Measurements from ENCODE around the gene XPC.

The XPC gene

GRCh38 chr3:14142567-14143270 lies 35.7 kb downstream of the XPC start:
- H3K9ac ChIP-seq (ENCODE audit: low read length): no peak overlapping the region

GRCh38 chr3:14141602-14142341 lies 36.6 kb downstream of the XPC start:
- Histone ChIP-seq H3K36me3 (ENCODE audit: control insufficient read depth, insufficient read depth, low read length) (peaks cover 10% of the 10 kb centered on the region), H3K4me3 (ENCODE audit: low read length) (no peak overlapping the region), H3K4me1 (ENCODE audit: control insufficient read depth, insufficient read depth, low read length) (peaks cover 26% of the 10 kb centered on the region), H3K9me3 (ENCODE audit: control insufficient read depth, low read length) (no peaks in the 10 kb centered on the region), H3K9ac (ENCODE audit: low read length) (no peak overlapping the region), H3K27me3 (ENCODE audit: control insufficient read depth, insufficient read depth, low read length) (no peaks in the 10 kb centered on the region)

More at GRCh38 chr3:14142567-14143270, 35.7 kb downstream of the XPC start:
- H3K36me3 ChIP-seq (ENCODE audit: control insufficient read depth, insufficient read depth, low read length): peaks cover 10% of the 10 kb centered on the region
- no peak overlapping the region for H3K4me3 ChIP-seq (ENCODE audit: low read length)
- H3K9me3 ChIP-seq (ENCODE audit: control insufficient read depth, low read length): no peaks in the 10 kb centered on the region
- H3K4me1 ChIP-seq (ENCODE audit: control insufficient read depth, insufficient read depth, low read length): peaks cover 17% of the 10 kb centered on the region
- no peaks in the 10 kb centered on the region for H3K27me3 ChIP-seq (ENCODE audit: control insufficient read depth, insufficient read depth, low read length)

GRCh38 chr3:14141144-14141543 lies 37.3 kb downstream of the XPC start:
- no peak overlapping the region for H3K9ac ChIP-seq (ENCODE audit: low read length)
- H3K4me1 ChIP-seq (ENCODE audit: control insufficient read depth, insufficient read depth, low read length): peaks cover 29% of the 10 kb centered on the region
- peaks cover 10% of the 10 kb centered on the region for H3K36me3 ChIP-seq (ENCODE audit: control insufficient read depth, insufficient read depth, low read length)
- H3K9me3 ChIP-seq (ENCODE audit: control insufficient read depth, low read length): no peaks in the 10 kb centered on the region
- no peak overlapping the region for H3K4me3 ChIP-seq (ENCODE audit: low read length)
- no peaks in the 10 kb centered on the region for H3K27me3 ChIP-seq (ENCODE audit: control insufficient read depth, insufficient read depth, low read length)

- H3K36me3 ChIP-seq (ENCODE audit: control insufficient read depth, insufficient read depth, low read length): peaks cover 10% of the 10 kb centered on the region
- peaks cover 29% of the 10 kb centered on the region for H3K4me1 ChIP-seq (ENCODE audit: control insufficient read depth, insufficient read depth, low read length)
- H3K27me3 ChIP-seq (ENCODE audit: control insufficient read depth, insufficient read depth, low read length): no peaks in the 10 kb centered on the region
Observed at GRCh38 chr3:14140668-14141067, 37.7 kb downstream of the XPC start.

GRCh38 chr3:14139771-14140170 lies 38.6 kb downstream of the XPC start:
- Histone ChIP-seq H3K27me3 (ENCODE audit: control insufficient read depth, insufficient read depth, low read length) (no peaks in the 10 kb centered on the region), H3K4me3 (ENCODE audit: low read length) (no peak overlapping the region), H3K4me1 (ENCODE audit: control insufficient read depth, insufficient read depth, low read length) (peaks cover 22% of the 10 kb centered on the region), H3K9me3 (ENCODE audit: control insufficient read depth, low read length) (no peaks in the 10 kb centered on the region), H3K36me3 (ENCODE audit: control insufficient read depth, insufficient read depth, low read length) (peaks cover 10% of the 10 kb centered on the region), H3K9ac (ENCODE audit: low read length) (no peak overlapping the region)

More at GRCh38 chr3:14140668-14141067, 37.7 kb downstream of the XPC start:
- no peaks in the 10 kb centered on the region for H3K9me3 ChIP-seq (ENCODE audit: control insufficient read depth, low read length)
- no peak overlapping the region for H3K4me3 ChIP-seq (ENCODE audit: low read length)
- H3K9ac ChIP-seq (ENCODE audit: low read length): no peak overlapping the region

GRCh38 chr3:14138878-14139655 lies 39.3 kb downstream of the XPC start:
- Histone ChIP-seq H3K9me3 (ENCODE audit: control insufficient read depth, low read length) (no peaks in the 10 kb centered on the region), H3K36me3 (ENCODE audit: control insufficient read depth, insufficient read depth, low read length) (peaks cover 13% of the 10 kb centered on the region), H3K4me1 (ENCODE audit: control insufficient read depth, insufficient read depth, low read length) (peaks cover 16% of the 10 kb centered on the region), H3K9ac (ENCODE audit: low read length) (no peak overlapping the region), H3K27me3 (ENCODE audit: control insufficient read depth, insufficient read depth, low read length) (no peaks in the 10 kb centered on the region), H3K4me3 (ENCODE audit: low read length) (no peak overlapping the region)

- H3K9ac ChIP-seq (ENCODE audit: low read length): no peak overlapping the region
- no peaks in the 10 kb centered on the region for H3K9me3 ChIP-seq (ENCODE audit: control insufficient read depth, low read length)
- H3K4me1 ChIP-seq (ENCODE audit: control insufficient read depth, insufficient read depth, low read length): peaks cover 14% of the 10 kb centered on the region
- H3K36me3 ChIP-seq (ENCODE audit: control insufficient read depth, insufficient read depth, low read length): peaks cover 17% of the 10 kb centered on the region
- H3K27me3 ChIP-seq (ENCODE audit: control insufficient read depth, insufficient read depth, low read length): no peaks in the 10 kb centered on the region
- no peak overlapping the region for H3K4me3 ChIP-seq (ENCODE audit: low read length)
Observed at GRCh38 chr3:14138109-14138877, 40.1 kb downstream of the XPC start.

GRCh38 chr3:14137445-14137844 lies 41.0 kb downstream of the XPC start:
- H3K36me3 ChIP-seq (ENCODE audit: control insufficient read depth, insufficient read depth, low read length): peaks cover 17% of the 10 kb centered on the region

GRCh38 chr3:14137004-14137403 lies 41.4 kb downstream of the XPC start:
- Histone ChIP-seq H3K27me3 (ENCODE audit: control insufficient read depth, insufficient read depth, low read length) (no peaks in the 10 kb centered on the region), H3K9ac (ENCODE audit: low read length) (no peak overlapping the region), H3K4me1 (ENCODE audit: control insufficient read depth, insufficient read depth, low read length) (peaks cover 21% of the 10 kb centered on the region), H3K9me3 (ENCODE audit: control insufficient read depth, low read length) (no peaks in the 10 kb centered on the region), H3K4me3 (ENCODE audit: low read length) (no peak overlapping the region), H3K36me3 (ENCODE audit: control insufficient read depth, insufficient read depth, low read length) (peaks cover 19% of the 10 kb centered on the region)

More at GRCh38 chr3:14137445-14137844, 41.0 kb downstream of the XPC start:
- Histone ChIP-seq H3K4me1 (ENCODE audit: control insufficient read depth, insufficient read depth, low read length) (peaks cover 21% of the 10 kb centered on the region), H3K9ac (ENCODE audit: low read length) (no peak overlapping the region), H3K4me3 (ENCODE audit: low read length) (no peak overlapping the region), H3K27me3 (ENCODE audit: control insufficient read depth, insufficient read depth, low read length) (no peaks in the 10 kb centered on the region), H3K9me3 (ENCODE audit: control insufficient read depth, low read length) (no peaks in the 10 kb centered on the region)

GRCh38 chr3:14135581-14135980 lies 42.8 kb downstream of the XPC start:
- H3K4me3 ChIP-seq (ENCODE audit: low read length): no peak overlapping the region
- peaks cover 28% of the 10 kb centered on the region for H3K36me3 ChIP-seq (ENCODE audit: control insufficient read depth, insufficient read depth, low read length)
- no peaks in the 10 kb centered on the region for H3K9me3 ChIP-seq (ENCODE audit: control insufficient read depth, low read length)
- H3K4me1 ChIP-seq (ENCODE audit: control insufficient read depth, insufficient read depth, low read length): peaks cover 21% of the 10 kb centered on the region
- H3K27me3 ChIP-seq (ENCODE audit: control insufficient read depth, insufficient read depth, low read length): no peaks in the 10 kb centered on the region
- H3K9ac ChIP-seq (ENCODE audit: low read length): no peak overlapping the region

- no peak overlapping the region for H3K4me3 ChIP-seq (ENCODE audit: low read length)
- H3K9ac ChIP-seq (ENCODE audit: low read length): no peak overlapping the region
- peaks cover 21% of the 10 kb centered on the region for H3K36me3 ChIP-seq (ENCODE audit: control insufficient read depth, insufficient read depth, low read length)
- H3K4me1 ChIP-seq (ENCODE audit: control insufficient read depth, insufficient read depth, low read length): peaks cover 21% of the 10 kb centered on the region
- H3K27me3 ChIP-seq (ENCODE audit: control insufficient read depth, insufficient read depth, low read length): no peaks in the 10 kb centered on the region
- no peaks in the 10 kb centered on the region for H3K9me3 ChIP-seq (ENCODE audit: control insufficient read depth, low read length)
Observed at GRCh38 chr3:14134291-14134690, 44.1 kb downstream of the XPC start.
